HG02970 (cell line): ENCODE data around the gene HERC2.
A peak's percentile ranks its signal among the peaks of the same experiment; 100 is the strongest.

Experiments used
- ATAC-seq: cut with Tn5 transposase; IDR thresholded peaks from one replicate; pipeline ENCODE4 v1.9.1; 2021; ENCODE audit warnings: mild to moderate bottlenecking, moderate library complexity, moderate number of reproducible peaks; ENCODE audit not compliant: unreplicated experiment, low FRiP score

The HERC2 gene

GRCh38 chr15:28103831-28104230 is 218.1 kb downstream of the HERC2 start:
- ATAC-seq: no peak

DNA sequence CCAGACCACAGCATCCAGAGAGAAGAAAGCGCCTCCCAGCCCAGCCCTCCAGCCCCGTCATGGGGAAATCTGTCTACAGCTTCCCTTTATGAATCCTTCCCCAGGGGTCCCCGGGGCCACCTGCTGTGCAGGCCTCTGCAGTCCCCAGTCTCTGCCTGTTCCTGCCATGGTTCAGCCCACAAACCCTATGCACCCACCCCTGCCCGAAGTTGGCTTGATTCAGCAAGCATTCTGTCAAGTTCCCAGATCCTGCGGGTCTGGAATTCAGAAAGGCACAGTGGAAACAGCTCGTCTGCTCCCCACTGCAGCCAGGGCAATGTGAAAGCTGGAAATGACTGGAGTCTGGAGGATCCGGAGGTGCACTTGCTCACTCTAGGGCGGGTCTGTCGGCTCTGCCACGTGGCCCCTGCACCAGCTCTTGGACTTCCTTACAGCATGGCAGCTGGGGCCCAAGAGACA is 220.0 kb downstream of the HERC2 start:
- ATAC-seq: no peak

DNA sequence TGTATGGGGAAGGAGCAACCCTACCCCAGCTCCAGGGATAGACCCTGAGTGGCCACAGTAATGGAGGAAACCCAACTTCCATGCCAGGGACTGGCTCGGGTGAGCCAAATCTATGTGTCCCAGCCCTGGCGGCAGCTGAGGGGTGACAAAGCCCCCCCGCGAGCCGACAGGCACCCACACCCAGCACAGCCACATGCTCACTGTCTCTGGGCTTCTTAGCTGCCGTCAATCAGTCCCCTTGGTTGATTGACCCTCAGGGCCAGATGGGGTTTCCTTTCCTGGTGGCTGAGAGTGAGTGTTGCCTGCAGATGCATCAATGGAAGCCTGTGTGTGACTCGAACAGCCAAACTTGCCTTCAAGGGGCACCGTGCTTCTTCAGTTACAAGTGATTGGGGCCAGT is 220.8 kb downstream of the HERC2 start:
- no peak for ATAC-seq

DNA sequence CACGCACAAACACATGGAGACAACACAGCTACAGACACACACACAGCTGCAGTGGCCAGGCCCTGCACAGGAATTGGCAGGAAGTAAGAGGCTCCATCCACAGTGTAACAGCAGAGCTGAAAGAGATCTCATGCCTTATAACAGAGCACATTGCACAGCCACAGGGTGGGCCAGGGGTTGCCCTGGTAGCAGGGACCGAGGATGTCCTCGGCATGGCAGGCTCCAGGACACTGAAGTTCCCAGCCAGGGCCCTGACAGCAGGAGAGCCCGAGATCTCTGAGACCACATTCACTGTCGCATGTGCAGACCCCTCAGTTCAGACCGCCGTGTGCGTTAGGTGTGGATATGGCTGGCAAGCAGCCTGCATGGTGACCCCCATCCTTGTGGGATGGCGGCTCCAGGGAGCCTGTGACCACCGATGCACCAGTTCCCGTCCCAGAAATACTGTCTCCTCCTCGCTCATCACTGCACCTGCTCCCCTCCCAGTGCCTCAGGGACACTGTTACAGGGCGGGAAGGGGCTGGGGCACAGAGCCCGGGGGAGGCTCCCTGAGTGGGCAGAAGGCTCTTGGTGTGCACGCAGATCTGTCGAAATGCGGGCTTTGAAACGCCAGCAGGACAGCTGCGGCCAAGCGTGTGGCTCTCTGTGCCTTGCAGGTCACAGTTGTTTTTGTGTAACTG is 221.3 kb downstream of the HERC2 start:
- no peak for ATAC-seq

DNA sequence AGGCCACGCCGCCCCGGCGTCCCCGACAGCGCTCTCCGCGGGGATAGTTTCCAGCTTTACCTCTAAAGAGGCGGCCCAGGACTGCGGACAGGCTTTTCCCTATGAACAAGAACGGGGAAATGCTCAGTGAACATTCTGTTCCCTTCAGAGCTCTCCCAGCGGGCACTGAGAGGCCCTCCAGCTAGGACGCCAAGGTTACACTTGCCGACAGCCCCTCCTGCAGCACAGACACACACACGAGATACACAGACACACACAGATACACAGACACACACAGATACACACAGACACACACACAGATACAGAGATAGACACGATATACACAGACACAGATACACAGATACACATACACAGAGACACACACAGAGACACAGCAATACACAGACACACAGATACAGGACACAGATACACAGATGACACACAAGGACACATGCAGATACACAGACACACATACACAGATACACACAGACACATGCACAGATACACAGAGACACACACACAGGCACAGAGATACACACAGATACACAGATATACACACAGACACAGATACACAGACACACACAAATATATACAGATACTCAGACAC is 222.3 kb downstream of the HERC2 start:
- ATAC-seq: no peak

GRCh38 chr15:28098766-28099554 is 223.0 kb downstream of the HERC2 start, which contains the start of gene OCA2:
TSS of gene OCA2 (minus strand) at chr15:28099315. CDS start at chr15:28081874, 17,441 bp downstream.
- ATAC-seq: no peak

GRCh38 chr15:28098360-28098765 is 223.6 kb downstream of the HERC2 start:
- ATAC-seq: no peak

DNA sequence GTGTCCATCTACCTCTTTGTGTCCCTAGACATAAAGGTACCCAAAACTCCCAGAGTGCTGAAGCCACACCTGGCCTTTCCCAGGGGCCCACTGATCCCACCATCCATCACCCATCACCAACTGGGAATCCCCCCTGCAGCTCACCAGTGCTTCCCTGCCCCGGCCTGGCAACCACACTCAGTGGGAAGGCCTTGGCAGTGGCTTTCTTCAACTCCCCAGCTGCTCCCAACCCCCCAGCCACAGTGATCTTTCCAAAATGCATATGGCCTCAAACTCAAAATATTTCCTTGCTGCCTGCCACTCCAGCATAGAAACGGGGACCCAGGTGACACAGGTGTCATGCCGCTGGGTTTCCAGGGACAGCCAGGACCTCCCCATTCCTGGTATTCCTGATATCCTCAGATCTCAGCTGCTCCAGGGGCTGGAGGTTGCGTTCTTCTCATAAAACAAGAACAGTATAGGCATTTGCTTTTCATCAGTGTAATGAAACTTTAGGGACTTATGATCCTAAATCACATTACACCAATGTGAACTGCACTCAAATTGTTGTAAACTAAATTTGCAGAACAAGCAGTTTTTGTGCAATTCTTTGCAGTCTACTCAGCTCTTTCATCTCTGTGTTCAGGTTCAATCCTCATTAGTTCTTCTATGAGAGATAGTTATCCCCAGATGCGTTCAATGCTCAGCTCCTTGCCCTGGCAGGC is 224.2 kb downstream of the HERC2 start:
- no peak for ATAC-seq

DNA sequence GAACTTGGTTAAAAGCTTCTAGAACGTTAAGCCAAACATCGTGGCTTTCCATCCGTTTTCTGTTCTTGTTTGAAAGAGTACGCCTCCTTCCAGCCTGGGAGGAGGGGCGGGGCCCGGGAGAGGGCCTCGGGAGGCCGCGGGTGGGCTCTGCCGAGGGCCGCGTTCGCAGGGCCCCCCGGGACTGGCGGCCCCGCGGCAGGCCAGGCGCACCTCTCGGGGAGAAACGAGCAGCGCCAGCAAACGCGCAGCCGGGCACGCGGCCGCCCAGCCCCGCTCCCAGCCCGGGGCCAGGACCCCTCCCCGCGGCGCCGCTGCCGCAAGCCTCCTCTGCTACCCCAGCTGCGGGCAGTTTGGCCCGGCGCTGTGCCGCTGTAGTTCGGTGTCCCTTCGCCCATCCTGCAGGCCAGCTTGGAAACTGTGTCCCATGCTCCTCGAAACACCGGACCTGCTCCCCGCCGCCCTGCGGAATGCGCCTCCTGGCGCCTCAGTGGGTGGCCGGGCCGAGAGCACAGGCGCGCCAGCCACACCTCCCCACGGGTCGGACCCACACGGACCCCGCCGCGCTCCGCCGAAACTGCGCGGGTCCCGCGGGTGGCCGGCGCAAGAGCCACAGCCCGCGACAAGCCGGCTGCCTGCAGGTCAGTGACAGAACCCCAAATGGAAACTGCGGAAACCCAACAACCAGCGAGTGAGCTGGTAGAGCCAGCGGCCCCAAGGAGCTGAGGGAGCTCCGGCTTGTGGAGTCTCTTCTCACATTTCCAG is 225.1 kb downstream of the HERC2 start:
- no peak for ATAC-seq

GRCh38 chr15:28096411-28096669 is 225.6 kb downstream of the HERC2 start:
- ATAC-seq: no peak

DNA sequence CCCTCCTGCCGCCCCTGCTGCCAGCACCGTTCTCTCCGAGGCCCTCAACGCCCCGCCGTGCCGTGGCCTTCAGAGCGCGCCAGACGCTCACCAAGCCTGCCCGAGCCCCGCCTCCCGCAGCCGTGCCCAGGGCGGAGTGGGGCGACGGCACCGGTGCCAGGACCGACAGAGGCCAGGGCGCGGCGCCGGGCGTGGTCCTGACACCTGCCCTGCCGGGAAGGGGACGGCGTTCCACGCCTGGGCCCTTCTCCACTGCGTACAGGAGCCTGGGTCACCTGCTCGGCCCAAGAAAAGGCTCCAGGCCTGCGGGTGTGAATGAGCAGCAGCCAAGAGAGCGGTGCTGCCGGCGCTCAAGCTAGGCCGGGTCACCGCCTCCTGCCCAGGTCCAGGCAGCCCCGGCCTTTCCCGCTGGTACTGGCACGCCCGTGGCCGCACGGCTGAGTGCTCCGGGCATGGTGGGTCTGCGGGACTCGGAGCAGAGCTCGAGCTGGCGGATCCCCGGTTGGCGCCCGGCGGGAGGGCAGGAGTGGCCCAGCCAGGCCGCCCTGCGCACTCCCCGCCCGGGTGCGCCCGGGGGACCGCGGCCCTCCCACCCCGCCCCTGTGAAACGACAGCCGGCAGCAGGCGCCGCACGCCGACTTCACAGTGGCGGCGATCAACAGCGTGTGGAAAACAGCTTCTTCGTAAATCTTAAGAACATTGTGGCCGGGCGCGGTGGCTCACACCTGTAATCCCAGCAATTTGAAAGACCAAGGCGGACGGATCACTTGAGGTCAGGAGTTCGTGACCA is 227.1 kb downstream of the HERC2 start:
- ATAC-seq: no peak

GRCh38 chr15:28093752-28094535 is 228.0 kb downstream of the HERC2 start:
- no peak for ATAC-seq

GRCh38 chr15:28091313-28091712 is 230.7 kb downstream of the HERC2 start:
- no peak for ATAC-seq

DNA sequence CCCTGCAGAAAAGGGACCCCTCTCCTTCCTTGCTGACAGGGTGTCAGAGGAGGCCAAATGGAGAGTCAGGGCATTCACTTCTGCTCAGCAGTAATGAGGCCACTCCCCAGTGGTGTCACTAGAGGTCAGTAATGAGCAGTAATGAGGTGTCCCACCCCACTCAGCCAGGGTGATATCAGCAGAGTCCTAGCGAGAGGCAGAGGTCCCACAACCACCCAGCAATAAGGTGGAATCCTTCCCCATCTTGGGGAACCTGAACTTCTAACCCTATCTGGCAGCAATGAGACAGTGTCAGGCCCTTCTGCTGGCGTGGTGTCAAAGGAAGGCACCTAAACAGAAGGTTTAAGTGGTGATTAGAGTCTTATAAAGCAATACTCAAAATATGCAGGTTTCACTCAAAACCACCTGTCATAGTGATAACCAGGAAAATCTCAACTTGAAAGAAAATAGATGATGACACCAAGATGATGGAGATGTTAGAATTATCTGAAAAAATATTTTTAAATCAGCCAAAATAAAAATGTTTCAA is 235.7 kb downstream of the HERC2 start:
- peak; percentile 87 for ATAC-seq

GRCh38 chr15:28085489-28086174 is 236.3 kb downstream of the HERC2 start:
- ATAC-seq: no peak

DNA sequence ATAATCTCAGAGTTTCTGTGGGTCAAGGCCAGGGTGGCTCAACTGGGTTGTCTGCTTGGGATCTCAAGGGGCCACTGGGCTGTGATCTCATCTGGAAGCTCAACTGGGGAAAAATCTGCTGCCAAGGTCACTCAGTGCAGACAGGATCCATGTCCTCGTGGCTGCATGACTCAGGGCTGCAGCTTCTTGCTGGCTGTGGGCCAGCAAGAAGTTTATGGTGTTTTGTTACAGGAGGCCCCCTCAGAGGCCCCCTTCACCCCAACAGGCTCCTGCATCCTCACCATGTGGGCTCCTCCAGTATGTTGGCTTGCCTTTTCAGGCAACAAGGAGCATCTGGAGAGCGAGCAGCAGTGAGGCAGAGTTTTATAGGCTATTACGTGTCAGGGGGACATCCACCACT is 237.4 kb downstream of the HERC2 start:
- no peak for ATAC-seq

DNA sequence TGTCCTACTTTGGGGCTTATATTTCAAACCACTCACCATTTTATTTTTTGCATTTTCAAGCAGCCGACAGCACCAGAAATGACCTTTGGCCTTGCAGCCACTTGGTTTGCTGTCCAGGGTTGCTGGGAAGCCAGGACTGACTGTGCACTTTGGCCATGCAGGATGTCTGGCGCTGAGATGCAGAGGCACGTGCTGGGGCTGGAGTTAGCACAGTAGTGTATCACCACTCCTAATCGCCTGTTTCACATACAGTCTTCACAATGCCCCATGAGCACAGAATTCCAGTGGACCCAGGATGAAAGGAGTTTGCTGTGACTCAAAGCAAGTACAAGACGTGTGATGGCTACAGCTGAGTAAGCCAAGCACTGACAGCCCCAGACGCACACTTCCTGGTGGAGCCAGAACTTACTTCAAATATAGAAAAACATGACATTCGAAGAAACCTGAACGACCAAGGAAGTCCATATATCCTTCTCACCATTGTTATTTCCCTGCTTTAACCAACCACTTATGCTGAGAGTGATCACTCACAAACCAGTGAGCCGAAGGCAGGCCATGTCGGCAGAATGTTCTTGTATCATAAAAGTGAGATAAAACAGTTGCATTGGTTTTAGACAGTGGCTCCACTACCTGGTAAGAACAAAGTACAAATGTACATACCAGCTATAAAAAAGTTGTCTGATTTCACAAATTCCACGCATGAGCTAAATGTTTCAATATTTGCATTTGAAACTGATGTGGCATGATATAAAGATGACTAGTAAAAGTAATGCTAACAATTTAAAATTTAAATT is 238.9 kb downstream of the HERC2 start:
- ATAC-seq: no peak
